Endometrial microvascular endothelial cells (primary cell): ENCODE results near the gene FAM210B. TPM values are rescaled to one million over a fixed set of nuclear protein-coding genes. Genes with fewer than 3 reads are reported as not detected.

Experiments
- in situ Hi-C: cut with HindIII; loops from 2 replicates; pipeline ENCODE4 v1.10.0; 2017; ENCODE audit warnings: low sequenced_read_pairs, low pct_unique_long_range_greater_than_20kb; ENCODE audit errors: inconsistent ontology term
- total RNA-seq: library from RNA; depleted of rRNA; stranded (reverse); fragments of >200 nt; gene quantifications from one replicate; pipeline ENCODE4 v1.2.3, GENCODE V29; 2015; ENCODE audit errors: inconsistent ontology term

FAM210B gene
- total RNA-seq, 1 donor from 2014 or later, result 37.5 TPM

DNA sequence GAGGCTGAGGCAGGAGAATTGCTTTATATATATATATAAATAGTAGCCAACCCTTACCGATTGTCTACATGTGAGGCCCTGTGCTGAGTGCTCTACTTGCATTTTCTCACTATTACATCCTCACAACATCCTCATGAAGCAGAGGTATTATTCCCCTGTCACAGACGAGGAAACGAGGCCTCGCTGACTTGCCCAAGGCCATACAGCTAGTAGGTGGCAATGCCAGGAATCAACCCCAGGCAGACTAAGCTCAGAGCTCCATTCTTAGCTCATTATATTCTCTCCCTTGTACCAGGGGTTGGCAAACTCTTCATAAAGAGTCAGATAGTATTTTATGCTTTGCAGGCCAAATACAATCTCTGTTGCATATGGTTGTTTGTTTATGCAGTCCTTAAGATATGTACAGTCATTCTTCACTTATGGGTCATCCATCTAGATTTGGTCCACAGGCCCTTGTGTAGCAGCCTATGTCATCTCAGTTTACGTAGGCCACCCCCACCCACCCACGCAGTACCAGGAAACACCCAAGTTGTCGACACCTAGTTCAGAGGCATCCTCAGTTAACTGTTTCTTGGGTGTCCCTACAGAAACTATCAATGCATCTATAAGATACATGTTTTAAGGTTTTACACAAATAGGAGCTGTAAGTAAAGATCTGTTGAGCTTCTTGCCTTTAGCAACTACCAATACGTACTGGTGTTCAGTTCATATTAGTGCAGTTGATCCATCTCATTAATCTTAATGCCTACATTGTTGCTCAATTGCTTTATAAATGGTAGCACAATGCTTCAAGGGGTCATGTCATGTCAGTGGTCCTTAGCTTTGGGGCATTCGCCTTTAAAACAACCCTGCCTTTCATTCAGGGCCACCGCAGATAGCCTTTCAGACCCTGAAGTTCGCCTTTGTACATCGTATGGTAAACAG, 56.3 kb downstream of the FAM210B start:
- in situ Hi-C loops, result no loop called here

DNA sequence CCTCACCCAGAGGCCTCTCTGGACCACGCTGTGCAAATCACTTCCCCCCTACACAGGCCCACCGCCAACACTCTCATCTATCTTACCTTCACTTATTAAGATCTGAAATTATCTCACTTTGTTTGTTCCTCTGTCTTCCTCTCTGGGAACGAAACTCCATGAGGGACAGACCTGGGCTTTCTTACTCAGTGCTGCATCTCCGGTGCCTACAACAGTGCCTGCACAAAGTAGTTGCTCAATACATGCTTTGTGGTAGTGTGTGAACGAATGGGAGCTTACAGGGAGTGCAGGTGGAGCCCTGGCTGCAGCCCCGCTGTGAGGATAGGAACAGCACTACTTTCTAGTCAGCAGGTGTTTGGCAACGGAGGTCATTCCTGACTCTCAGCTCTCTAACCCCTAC, 58.6 kb downstream of the FAM210B start:
- in situ Hi-C loops, result no loop called here

DNA sequence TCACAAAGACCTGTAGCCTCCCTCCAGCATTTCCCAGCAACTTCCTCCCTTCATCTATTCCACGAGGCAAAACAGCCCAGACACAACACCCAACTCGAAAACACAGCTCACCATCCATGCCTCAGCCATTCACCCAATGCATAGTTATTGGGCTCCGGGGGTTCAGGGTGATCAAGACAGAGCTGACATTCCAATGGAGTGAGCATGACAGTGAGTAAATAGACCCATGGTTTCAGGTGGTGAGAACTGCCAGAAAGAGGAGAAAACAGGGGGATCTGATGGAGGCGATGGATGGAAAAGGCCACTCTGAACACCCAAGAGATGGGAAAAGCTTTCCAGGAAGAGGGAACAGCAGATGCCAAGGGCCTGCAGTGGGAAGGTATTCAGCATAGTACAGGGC, 59.1 kb downstream of the FAM210B start:
- in situ Hi-C loops, result no loop called here

Other genes starting within 250 kb of the FAM210B start
- not detected for gene MC3R, start 110.2 kb upstream of the FAM210B start, total RNA-seq
- gene AURKA, start 33.2 kb downstream of the FAM210B start, total RNA-seq, result 72.0 TPM
- gene CSTF1, start 33.7 kb downstream of the FAM210B start, total RNA-seq, result 53.6 TPM
- gene CASS4, start 53.3 kb downstream of the FAM210B start, total RNA-seq, result 0.28 TPM
- gene RTF2, start 109.7 kb downstream of the FAM210B start, total RNA-seq, result 69.7 TPM
- not detected for gene FAM209A, start 165.8 kb downstream of the FAM210B start, total RNA-seq
- not detected for gene FAM209B, start 174.3 kb downstream of the FAM210B start, total RNA-seq